Esophagus muscularis mucosa (tissue), 4 donors: ENCODE results near the gene KCNG4.

Experiments
- EP300 ChIP-seq: sonication (generic); formaldehyde crosslinking; IDR thresholded peaks from one replicate; pipeline ENCODE4 v1.6.1; 2017; ENCODE audit warnings: antibody characterized with exemption
- POLR2A ChIP-seq: fragments of 450-650 bp; IDR thresholded peaks from one replicate; pipeline ENCODE4 v1.6.1; 2017; ENCODE audit warnings: antibody characterized with exemption, moderate library complexity, mild to moderate bottlenecking, low read depth
- POLR2AphosphoS5 ChIP-seq, 2 donors: sonication (generic); formaldehyde crosslinking; IDR thresholded peaks; one replicate each; pipeline ENCODE4 v1.6.1; 2017; ENCODE audit warnings: antibody characterized with exemption in 2 of 2
- TF ChIP-seq, protein P1 (sequence below), 3 experiments: fragments of 200-600 bp in 2 of 3; fragments of 450-650 bp in 1 of 3; sonication (generic) in 2 of 3; IDR thresholded peaks; one replicate each; pipeline ENCODE4 v1.5.1; 2017 to 2019; ENCODE audit warnings: antibody characterized with exemption in 3 of 3, mild to moderate bottlenecking in 2 of 3, moderate library complexity in 1 of 3

DNA sequence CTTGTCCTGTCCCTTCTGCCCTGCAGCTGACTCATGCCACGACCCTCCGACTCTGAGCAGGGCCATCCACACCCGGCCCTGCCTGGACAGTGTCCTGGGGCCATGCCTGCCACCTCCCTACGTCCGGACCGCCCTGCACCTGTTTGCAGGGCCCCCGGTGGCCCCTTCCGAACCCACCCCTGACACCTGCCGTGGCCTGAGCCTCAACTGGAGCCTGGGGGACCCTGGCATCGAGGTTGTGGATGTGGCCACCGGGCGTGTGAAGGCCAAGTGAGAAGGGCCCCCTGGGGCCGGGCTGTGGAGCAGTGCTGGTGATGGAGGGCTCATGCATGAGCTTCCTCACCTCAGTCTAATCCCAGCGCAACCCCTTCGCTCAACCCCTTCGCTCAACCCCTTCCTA lies 43.7 kb downstream of the KCNG4 start:
- TF ChIP-seq, protein P1, sequence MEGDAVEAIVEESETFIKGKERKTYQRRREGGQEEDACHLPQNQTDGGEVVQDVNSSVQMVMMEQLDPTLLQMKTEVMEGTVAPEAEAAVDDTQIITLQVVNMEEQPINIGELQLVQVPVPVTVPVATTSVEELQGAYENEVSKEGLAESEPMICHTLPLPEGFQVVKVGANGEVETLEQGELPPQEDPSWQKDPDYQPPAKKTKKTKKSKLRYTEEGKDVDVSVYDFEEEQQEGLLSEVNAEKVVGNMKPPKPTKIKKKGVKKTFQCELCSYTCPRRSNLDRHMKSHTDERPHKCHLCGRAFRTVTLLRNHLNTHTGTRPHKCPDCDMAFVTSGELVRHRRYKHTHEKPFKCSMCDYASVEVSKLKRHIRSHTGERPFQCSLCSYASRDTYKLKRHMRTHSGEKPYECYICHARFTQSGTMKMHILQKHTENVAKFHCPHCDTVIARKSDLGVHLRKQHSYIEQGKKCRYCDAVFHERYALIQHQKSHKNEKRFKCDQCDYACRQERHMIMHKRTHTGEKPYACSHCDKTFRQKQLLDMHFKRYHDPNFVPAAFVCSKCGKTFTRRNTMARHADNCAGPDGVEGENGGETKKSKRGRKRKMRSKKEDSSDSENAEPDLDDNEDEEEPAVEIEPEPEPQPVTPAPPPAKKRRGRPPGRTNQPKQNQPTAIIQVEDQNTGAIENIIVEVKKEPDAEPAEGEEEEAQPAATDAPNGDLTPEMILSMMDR (IDR thresholded peaks at IDR 0.05): no peak
- TF ChIP-seq POLR2A (no peak), EP300 (no peak), POLR2AphosphoS5 (IDR thresholded peaks at IDR 0.05) (no peak)
